ENCODE results near the gene RBM4B. TPM values are rescaled to one million over a fixed set of nuclear protein-coding genes. Genes with fewer than 3 reads are reported as not detected.

RBM4B gene
- total and polyA plus RNA-seq, 3 experiments from 2014 or later: 13.1 to 20.0 (median 19.5) TPM

GRCh38 chr11:66632952-66633351 is 44.7 kb downstream of the RBM4B start:
- Histone ChIP-seq H3K4me3 (ENCODE audit: low read length) (no peak overlapping the region), H3K27me3 (ENCODE audit: insufficient read depth, low read length, poor library complexity, severe bottlenecking) (no peaks in the 10 kb centered on the region), H3K9me3 (ENCODE audit: low read length) (no peaks in the 10 kb centered on the region), H3K36me3 (ENCODE audit: insufficient read depth, low read length) (peaks cover 21% of the 10 kb centered on the region), H3K27ac (ENCODE audit: low read depth, low read length) (no peak overlapping the region), H3K4me1 (ENCODE audit: insufficient read depth, low read length) (peaks cover 26% of the 10 kb centered on the region)
- Mint-ChIP-seq H3K36me3 (peaks cover 5 to 47% (median 16%) of the 10 kb centered on the region in 3 donors), H3K27me3 (no peaks in the 10 kb centered on the region), H3K4me1 (peaks cover 44 to 59% (median 57%) of the 10 kb centered on the region in 3 donors), H3K4me3 (no peak overlapping the region), H3K9me3 (no peaks in the 10 kb centered on the region), H3K27ac (peak overlapping the region in 1 of 8 donors; percentile 50)
- no peak for DNase-seq
- POLR2A ChIA-PET: no interaction called here
- CTCF ChIA-PET: interaction anchor here (1.4 kb wide), 1 partner anchor 12 kb away, joined by 3 read pairs; no protein-coding TSS in a partner anchor

- H3K9me3 Mint-ChIP-seq: no peaks in the 10 kb centered on the region
- CTCF ChIA-PET: interaction anchor here (1.3 kb wide), 1 partner anchor 9 kb away, joined by 3 read pairs; no protein-coding TSS in a partner anchor
- H3K27ac Mint-ChIP-seq: peak overlapping the region in 4 of 8 donors; percentile 4 to 79 (median 40)
- H3K27me3 Mint-ChIP-seq: no peaks in the 10 kb centered on the region
- H3K4me3 Mint-ChIP-seq: peak overlapping the region in 1 of 7 donors; percentile 52
- no peak overlapping the region for H3K4me3 ChIP-seq (ENCODE audit: low read length)
- peaks cover 40 to 60% (median 55%) of the 10 kb centered on the region in 3 donors for H3K4me1 Mint-ChIP-seq
- POLR2A ChIA-PET: no interaction called here
- DNase-seq: no peak
- H3K9me3 ChIP-seq (ENCODE audit: low read length): no peaks in the 10 kb centered on the region
- H3K27ac ChIP-seq (ENCODE audit: low read depth, low read length): no peak overlapping the region
- no peaks in the 10 kb centered on the region for H3K27me3 ChIP-seq (ENCODE audit: insufficient read depth, low read length, poor library complexity, severe bottlenecking)
- peaks cover 5 to 56% (median 16%) of the 10 kb centered on the region in 3 donors for H3K36me3 Mint-ChIP-seq
- peaks cover 32% of the 10 kb centered on the region for H3K36me3 ChIP-seq (ENCODE audit: insufficient read depth, low read length)
- peaks cover 27% of the 10 kb centered on the region for H3K4me1 ChIP-seq (ENCODE audit: insufficient read depth, low read length)
Observed at GRCh38 chr11:66631883-66632282, 45.8 kb downstream of the RBM4B start.

DNA sequence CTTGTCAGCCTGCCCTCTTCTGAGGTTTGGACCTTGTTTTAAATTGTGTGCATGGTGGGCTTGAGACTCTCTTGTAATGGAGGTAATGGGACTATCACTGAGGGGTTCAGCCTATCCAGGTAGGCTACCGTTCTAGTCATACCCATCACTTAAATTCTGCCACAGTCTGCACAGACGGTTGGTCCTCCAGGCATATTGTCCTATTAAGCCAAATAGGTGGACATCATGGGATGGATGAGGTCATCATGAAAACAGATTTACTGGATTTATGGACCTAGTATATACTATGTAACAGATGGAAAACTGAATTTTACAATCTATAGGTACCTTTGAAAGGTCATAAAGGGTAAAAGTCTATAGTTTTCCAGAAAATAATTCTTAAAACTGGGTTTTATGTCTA is 48.3 kb downstream of the RBM4B start:
- POLR2A ChIA-PET: no interaction called here
- DNase-seq: peak in 1 of 5 donors; percentile 1

DNA sequence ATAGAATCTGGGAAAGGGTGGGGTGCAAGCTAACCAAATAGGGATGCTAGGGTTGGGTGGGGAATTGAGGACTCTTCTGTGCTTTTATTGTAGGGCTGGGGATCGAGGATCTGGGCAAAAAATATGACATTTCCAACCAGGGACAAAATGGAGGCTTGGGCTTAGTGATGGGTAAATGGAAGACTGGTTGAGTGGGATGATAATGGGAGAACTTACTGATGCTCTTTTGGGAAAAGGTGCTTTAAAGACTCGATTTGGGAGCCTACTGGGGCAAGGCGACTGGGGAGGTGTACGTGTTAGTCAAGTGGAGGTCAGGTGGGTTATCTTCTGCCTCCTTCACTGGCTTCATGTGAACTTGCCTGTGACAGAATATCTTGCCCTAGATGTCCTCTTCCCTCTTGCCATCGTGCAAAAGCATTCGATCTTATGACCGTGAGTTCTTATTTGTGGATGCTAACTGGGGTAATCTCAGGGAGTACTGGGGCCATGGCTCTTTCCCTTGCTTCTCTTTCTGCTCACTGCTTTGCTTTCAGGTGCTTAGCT is 49.6 kb downstream of the RBM4B start:
- Histone ChIP-seq H3K9me3 (ENCODE audit: low read length) (no peaks in the 10 kb centered on the region), H3K27me3 (ENCODE audit: insufficient read depth, low read length, poor library complexity, severe bottlenecking) (no peaks in the 10 kb centered on the region), H3K27ac (ENCODE audit: low read depth, low read length) (no peak overlapping the region), H3K4me3 (ENCODE audit: low read length) (no peak overlapping the region), H3K4me1 (ENCODE audit: insufficient read depth, low read length) (peaks cover 58% of the 10 kb centered on the region), H3K36me3 (ENCODE audit: insufficient read depth, low read length) (peaks cover 69% of the 10 kb centered on the region)
- Mint-ChIP-seq H3K4me1 (peaks cover 47 to 75% (median 58%) of the 10 kb centered on the region in 3 donors), H3K36me3 (peaks cover 0 to 79% (median 19%) of the 10 kb centered on the region in 3 donors), H3K4me3 (peak overlapping the region in 1 of 7 donors; percentile 33), H3K27ac (peak overlapping the region in 4 of 8 donors; percentile 51 to 86 (median 70)), H3K27me3 (peaks cover 0 to 7% of the 10 kb centered on the region in 2 donors), H3K9me3 (no peaks in the 10 kb centered on the region)
- ChIA-PET CTCF (interaction anchor here (2.4 kb wide), 1 partner anchor 10 kb away, joined by 14 read pairs; the partner anchor contains the start of gene RBM4), POLR2A (interaction anchor here (1.7 kb wide), 2 partner anchors 10 to 11 kb away, joined by 4 to 5 read pairs; partner anchors contain the start of gene RBM4)
- DNase-seq: peak in 1 of 5 donors; percentile 1

More for the DNA sequence above, 48.3 kb downstream of the RBM4B start:
- no peaks in the 10 kb centered on the region for H3K9me3 Mint-ChIP-seq
- H3K9me3 ChIP-seq (ENCODE audit: low read length): no peaks in the 10 kb centered on the region
- no peak overlapping the region for H3K4me3 ChIP-seq (ENCODE audit: low read length)
- H3K36me3 ChIP-seq (ENCODE audit: insufficient read depth, low read length): peaks cover 57% of the 10 kb centered on the region
- no peak overlapping the region for H3K4me3 Mint-ChIP-seq
- H3K27ac Mint-ChIP-seq: peak overlapping the region in 4 of 8 donors; percentile 26 to 51 (median 44)
- peaks cover 38 to 67% (median 52%) of the 10 kb centered on the region in 3 donors for H3K4me1 Mint-ChIP-seq
- no peaks in the 10 kb centered on the region for H3K27me3 ChIP-seq (ENCODE audit: insufficient read depth, low read length, poor library complexity, severe bottlenecking)
- peaks cover under 1 to 70% (median 12%) of the 10 kb centered on the region in 3 donors for H3K36me3 Mint-ChIP-seq
- CTCF ChIA-PET: interaction anchor here (1.4 kb wide), 1 partner anchor 9 kb away, joined by 5 read pairs; the partner anchor contains the start of gene RBM4
- H3K4me1 ChIP-seq (ENCODE audit: insufficient read depth, low read length): peaks cover 46% of the 10 kb centered on the region
- H3K27me3 Mint-ChIP-seq: peaks cover 0 to 7% of the 10 kb centered on the region in 2 donors
- no peak overlapping the region for H3K27ac ChIP-seq (ENCODE audit: low read depth, low read length)

- ChIA-PET CTCF (interaction anchor here (2.4 kb wide), 1 partner anchor 11 kb away, joined by 14 read pairs; the partner anchor contains the start of gene RBM4), POLR2A (interaction anchor here (1.7 kb wide), 2 partner anchors 9 to 11 kb away, joined by 4 to 5 read pairs; partner anchors contain the start of gene RBM4)
- H3K9me3 ChIP-seq (ENCODE audit: low read length): no peaks in the 10 kb centered on the region
- H3K27ac ChIP-seq (ENCODE audit: low read depth, low read length): no peak overlapping the region
- peak in 1 of 5 donors; percentile 7 for DNase-seq
- Mint-ChIP-seq H3K27ac (peak overlapping the region in 2 of 8 donors; percentile 51 to 83), H3K36me3 (peaks cover 0 to 84% (median 17%) of the 10 kb centered on the region in 3 donors), H3K4me1 (peaks cover 56 to 76% (median 64%) of the 10 kb centered on the region in 3 donors), H3K9me3 (no peaks in the 10 kb centered on the region), H3K4me3 (no peak overlapping the region), H3K27me3 (peaks cover 0 to 7% of the 10 kb centered on the region in 2 donors)
- no peaks in the 10 kb centered on the region for H3K27me3 ChIP-seq (ENCODE audit: insufficient read depth, low read length, poor library complexity, severe bottlenecking)
- peaks cover 65% of the 10 kb centered on the region for H3K4me1 ChIP-seq (ENCODE audit: insufficient read depth, low read length)
- no peak overlapping the region for H3K4me3 ChIP-seq (ENCODE audit: low read length)
- H3K36me3 ChIP-seq (ENCODE audit: insufficient read depth, low read length): peaks cover 79% of the 10 kb centered on the region
Observed at GRCh38 chr11:66626926-66627325, 50.8 kb downstream of the RBM4B start.

DNA sequence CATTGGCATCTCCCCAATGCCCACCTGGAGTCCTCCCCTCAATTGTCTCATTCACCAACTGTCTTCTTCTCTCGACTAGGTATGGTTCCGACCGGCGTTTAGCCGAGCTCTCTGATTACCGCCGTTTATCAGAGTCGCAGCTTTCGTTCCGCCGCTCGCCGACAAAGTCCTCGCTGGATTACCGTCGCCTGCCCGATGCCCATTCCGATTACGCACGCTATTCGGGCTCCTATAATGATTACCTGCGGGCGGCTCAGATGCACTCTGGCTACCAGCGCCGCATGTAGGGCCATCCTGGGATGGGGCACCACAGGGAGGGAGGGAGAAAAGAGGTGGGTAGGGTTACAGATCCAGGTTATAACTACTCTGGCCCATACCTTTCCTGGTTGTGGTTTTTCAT is 51.3 kb downstream of the RBM4B start:
- Histone ChIP-seq H3K27me3 (ENCODE audit: insufficient read depth, low read length, poor library complexity, severe bottlenecking) (no peaks in the 10 kb centered on the region), H3K36me3 (ENCODE audit: insufficient read depth, low read length) (peaks cover 83% of the 10 kb centered on the region), H3K4me1 (ENCODE audit: insufficient read depth, low read length) (peaks cover 70% of the 10 kb centered on the region), H3K9me3 (ENCODE audit: low read length) (no peaks in the 10 kb centered on the region), H3K4me3 (ENCODE audit: low read length) (no peak overlapping the region), H3K27ac (ENCODE audit: low read depth, low read length) (no peak overlapping the region)
- H3K4me1 Mint-ChIP-seq: peaks cover 60 to 78% (median 65%) of the 10 kb centered on the region in 3 donors
- CTCF ChIA-PET: interaction anchor here (2.4 kb wide), 1 partner anchor 12 kb away, joined by 14 read pairs; the partner anchor contains the start of gene RBM4
- H3K27me3 Mint-ChIP-seq: peaks cover 0 to 7% of the 10 kb centered on the region in 2 donors
- H3K36me3 Mint-ChIP-seq: peaks cover 0 to 85% (median 17%) of the 10 kb centered on the region in 3 donors
- peak overlapping the region in 1 of 7 donors; percentile 59 for H3K4me3 Mint-ChIP-seq
- POLR2A ChIA-PET: interaction anchor here (2.0 kb wide), 1 partner anchor 10 kb away, joined by 5 read pairs; the partner anchor contains the start of gene RBM14
- H3K27ac Mint-ChIP-seq: peak overlapping the region in 2 of 8 donors; percentile 21 to 51
- H3K9me3 Mint-ChIP-seq: no peaks in the 10 kb centered on the region
- peak in 1 of 5 donors; percentile 3 for DNase-seq

DNA sequence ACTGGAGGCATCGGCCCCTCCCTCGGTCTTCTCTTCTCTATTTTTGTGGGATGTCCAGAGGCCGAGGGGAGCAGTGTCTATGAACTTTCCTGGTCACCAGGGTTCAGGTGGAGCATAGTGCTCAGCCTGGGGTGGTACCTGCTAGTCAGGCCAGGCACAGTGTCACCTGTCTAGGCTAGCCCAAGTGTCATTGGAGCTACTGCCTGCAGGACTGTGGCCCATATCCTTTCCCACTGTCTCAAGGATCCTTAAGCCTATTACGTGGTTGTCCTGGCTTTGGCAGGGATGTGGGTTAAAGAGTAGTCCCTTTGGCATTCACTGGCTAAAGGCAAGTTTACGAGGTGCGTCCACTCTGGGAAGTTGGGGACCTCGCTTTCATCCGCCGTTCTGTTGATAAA is 51.9 kb downstream of the RBM4B start:
- Mint-ChIP-seq H3K27ac (peak overlapping the region in 2 of 8 donors; percentile 51 to 69), H3K36me3 (peaks cover 0 to 89% (median 17%) of the 10 kb centered on the region in 3 donors), H3K4me1 (peaks cover 64 to 84% (median 71%) of the 10 kb centered on the region in 3 donors), H3K27me3 (peaks cover 0 to 7% of the 10 kb centered on the region in 2 donors), H3K9me3 (no peaks in the 10 kb centered on the region), H3K4me3 (no peak overlapping the region)
- no peak for DNase-seq
- Histone ChIP-seq H3K4me3 (ENCODE audit: low read length) (no peak overlapping the region), H3K4me1 (ENCODE audit: insufficient read depth, low read length) (peaks cover 76% of the 10 kb centered on the region), H3K36me3 (ENCODE audit: insufficient read depth, low read length) (peaks cover 85% of the 10 kb centered on the region), H3K27ac (ENCODE audit: low read depth, low read length) (no peak overlapping the region), H3K9me3 (ENCODE audit: low read length) (no peaks in the 10 kb centered on the region), H3K27me3 (ENCODE audit: insufficient read depth, low read length, poor library complexity, severe bottlenecking) (no peaks in the 10 kb centered on the region)
- CTCF ChIA-PET: interaction anchor here (1.3 to 1.4 kb wide), 2 partner anchors 9 to 12 kb away, joined by 3 to 4 read pairs; partner anchors contain the start of gene RBM14
- POLR2A ChIA-PET: interaction anchor here (0.6 to 3.8 kb wide), 3 partner anchors 9 to 15 kb away, joined by 5 to 23 read pairs (median 5); partner anchors contain the start of genes RBM14 and RBM4
